Measurements from ENCODE around the gene UGT8. TPM values are rescaled to one million over a fixed set of nuclear protein-coding genes. Genes with fewer than 3 reads are reported as not detected.
A peak's percentile ranks its signal among the peaks of the same experiment; 100 is the strongest.
"Not testable (repeated sequence)": the region's sequence is repeated elsewhere in the genome, so short reads cannot be mapped to it uniquely, and the experiment has no call there.

UGT8 gene
- total RNA-seq, 1 donor from 2014 or later: 1.2 TPM

GRCh38 chr4:114562176-114562904, 36.3 kb upstream of the UGT8 start:
- Histone ChIP-seq H3K4me3 (no peak overlapping the region), H3K9me3 (peaks cover 3% of the 10 kb centered on the region), H3K36me3 (no peaks in the 10 kb centered on the region), H3K27ac (no peak overlapping the region), H3K4me1 (no peaks in the 10 kb centered on the region), H3K27me3 (ENCODE audit: low read depth) (no peaks in the 10 kb centered on the region)
- intact Hi-C loops (cut with DNase I): no loop called here
- TF ChIP-seq, protein P1, sequence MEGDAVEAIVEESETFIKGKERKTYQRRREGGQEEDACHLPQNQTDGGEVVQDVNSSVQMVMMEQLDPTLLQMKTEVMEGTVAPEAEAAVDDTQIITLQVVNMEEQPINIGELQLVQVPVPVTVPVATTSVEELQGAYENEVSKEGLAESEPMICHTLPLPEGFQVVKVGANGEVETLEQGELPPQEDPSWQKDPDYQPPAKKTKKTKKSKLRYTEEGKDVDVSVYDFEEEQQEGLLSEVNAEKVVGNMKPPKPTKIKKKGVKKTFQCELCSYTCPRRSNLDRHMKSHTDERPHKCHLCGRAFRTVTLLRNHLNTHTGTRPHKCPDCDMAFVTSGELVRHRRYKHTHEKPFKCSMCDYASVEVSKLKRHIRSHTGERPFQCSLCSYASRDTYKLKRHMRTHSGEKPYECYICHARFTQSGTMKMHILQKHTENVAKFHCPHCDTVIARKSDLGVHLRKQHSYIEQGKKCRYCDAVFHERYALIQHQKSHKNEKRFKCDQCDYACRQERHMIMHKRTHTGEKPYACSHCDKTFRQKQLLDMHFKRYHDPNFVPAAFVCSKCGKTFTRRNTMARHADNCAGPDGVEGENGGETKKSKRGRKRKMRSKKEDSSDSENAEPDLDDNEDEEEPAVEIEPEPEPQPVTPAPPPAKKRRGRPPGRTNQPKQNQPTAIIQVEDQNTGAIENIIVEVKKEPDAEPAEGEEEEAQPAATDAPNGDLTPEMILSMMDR (IDR thresholded peaks at IDR 0.05): no peak
- DNase-seq (no peak), ATAC-seq (no peak)

- intact Hi-C loops (cut with DNase I): no loop called here
- Histone ChIP-seq H3K4me3 (no peak overlapping the region), H3K27ac (no peak overlapping the region), H3K9me3 (peaks cover 3% of the 10 kb centered on the region), H3K4me1 (no peaks in the 10 kb centered on the region), H3K36me3 (no peaks in the 10 kb centered on the region), H3K27me3 (ENCODE audit: low read depth) (no peaks in the 10 kb centered on the region)
- TF ChIP-seq, protein P1 (IDR thresholded peaks at IDR 0.05): no peak
- no peak for DNase-seq
- ATAC-seq: peak in 1 of 2 donors; percentile 60
Measured at GRCh38 chr4:114563536-114564315, 34.9 kb upstream of the UGT8 start.

GRCh38 chr4:114577386-114577785, 21.2 kb upstream of the UGT8 start:
- TF ChIP-seq, protein P1 (IDR thresholded peaks at IDR 0.05): no peak
- Histone ChIP-seq H3K4me1 (no peaks in the 10 kb centered on the region), H3K27me3 (ENCODE audit: low read depth) (no peaks in the 10 kb centered on the region), H3K27ac (no peak overlapping the region), H3K36me3 (no peaks in the 10 kb centered on the region), H3K4me3 (no peak overlapping the region), H3K9me3 (no peaks in the 10 kb centered on the region)
- no peak for DNase-seq
- intact Hi-C loops (cut with DNase I): no loop called here
- ATAC-seq: no peak

DNA sequence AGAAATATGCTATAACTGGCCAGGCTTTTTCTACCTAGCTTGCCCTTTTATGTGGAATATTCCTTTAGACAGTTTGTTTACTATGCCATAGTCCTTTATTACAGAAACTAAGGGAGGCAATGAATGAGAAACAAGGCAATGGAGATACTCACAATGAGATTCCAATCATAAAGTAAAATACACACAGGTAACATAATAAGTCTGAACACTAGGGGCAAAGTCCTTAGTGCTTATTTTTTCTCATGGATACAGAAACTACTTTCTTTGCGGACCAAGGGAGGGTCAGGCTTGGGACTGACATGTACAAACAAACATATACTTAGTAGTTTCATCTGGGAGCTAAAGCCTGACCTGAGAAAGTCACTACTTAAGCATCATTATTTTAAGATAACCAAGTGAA, 16.0 kb upstream of the UGT8 start:
- ATAC-seq: no peak
- TF ChIP-seq, protein P1 (IDR thresholded peaks at IDR 0.05): no peak
- no peak for DNase-seq

GRCh38 chr4:114588305-114588704, 10.3 kb upstream of the UGT8 start:
- intact Hi-C loops (cut with DNase I): no loop called here
- TF ChIP-seq, protein P1 (IDR thresholded peaks at IDR 0.05): no peak
- Histone ChIP-seq H3K4me3 (no peak overlapping the region), H3K27ac (no peak overlapping the region), H3K27me3 (ENCODE audit: low read depth) (no peaks in the 10 kb centered on the region), H3K9me3 (no peaks in the 10 kb centered on the region), H3K4me1 (no peaks in the 10 kb centered on the region), H3K36me3 (no peaks in the 10 kb centered on the region)
- no peak for ATAC-seq
- no peak for DNase-seq

More for the DNA sequence above, 16.0 kb upstream of the UGT8 start:
- H3K4me3 ChIP-seq: no peak overlapping the region
- H3K4me1 ChIP-seq: no peaks in the 10 kb centered on the region
- intact Hi-C loops (cut with DNase I): no loop called here
- no peaks in the 10 kb centered on the region for H3K36me3 ChIP-seq
- no peaks in the 10 kb centered on the region for H3K27me3 ChIP-seq (ENCODE audit: low read depth)
- no peaks in the 10 kb centered on the region for H3K9me3 ChIP-seq
- no peak overlapping the region for H3K27ac ChIP-seq

DNA sequence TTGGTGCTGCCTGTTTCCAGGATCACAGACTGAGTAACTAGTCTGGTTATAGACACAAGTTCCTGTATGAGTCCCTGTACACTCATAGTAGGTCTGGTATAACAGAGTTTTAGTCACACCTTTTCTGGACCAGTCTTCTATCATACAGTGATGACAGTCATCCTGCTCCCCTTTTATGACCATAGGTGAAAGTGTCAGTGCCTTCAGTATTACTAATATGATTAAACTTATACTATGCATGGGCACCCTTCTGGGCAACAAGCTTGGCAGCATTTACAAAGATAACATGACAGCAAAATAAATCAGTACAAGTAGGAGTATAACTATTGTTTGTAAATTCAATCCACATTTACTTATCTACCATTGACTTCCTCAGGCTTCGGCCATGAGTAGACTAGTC, 8.2 kb upstream of the UGT8 start:
- intact Hi-C loops (cut with DNase I); DNase-seq; ATAC-seq; H3K4me3 ChIP-seq; H3K4me1 ChIP-seq; H3K27ac ChIP-seq; H3K27me3 ChIP-seq (ENCODE audit: low read depth); H3K36me3 ChIP-seq; H3K9me3 ChIP-seq: not testable (repeated sequence)

Data from lower lobe of right lung (tissue), 2 donors.